Ishikawa (cell line): ENCODE data around the gene PTGS2.

Experiments used
- CEBPB ChIP-seq: IDR thresholded peaks from 2 replicates; pipeline ENCODE4 v1.6.1; 2012
- CREB1 ChIP-seq: IDR thresholded peaks from 2 replicates; pipeline ENCODE4 v1.6.1; 2012; ENCODE audit warnings: low read depth
- EGR1 ChIP-seq: IDR thresholded peaks from 2 replicates; pipeline ENCODE4 v1.6.1; 2012
- EP300 ChIP-seq: IDR thresholded peaks from 2 replicates; pipeline ENCODE4 v1.6.1; 2012; ENCODE audit warnings: borderline replicate concordance
- FOXM1 ChIP-seq: IDR thresholded peaks from 2 replicates; pipeline ENCODE4 v1.6.1; 2012; ENCODE audit warnings: low read depth, borderline replicate concordance
- NFIC ChIP-seq: IDR thresholded peaks from 2 replicates; pipeline ENCODE4 v1.6.1; 2012
- RAD21 ChIP-seq: IDR thresholded peaks from 2 replicates; pipeline ENCODE4 v1.6.1; 2012; ENCODE audit warnings: low read depth
- TAF1 ChIP-seq: IDR thresholded peaks from 2 replicates; pipeline ENCODE4 v1.6.1; 2012; ENCODE audit warnings: low read depth, mild to moderate bottlenecking
- TEAD4 ChIP-seq: IDR thresholded peaks from 2 replicates; pipeline ENCODE4 v1.6.1; 2012
- YY1 ChIP-seq: IDR thresholded peaks from 2 replicates; pipeline ENCODE4 v1.6.1; 2012; ENCODE audit warnings: low read depth
- TF ChIP-seq, protein P1 (sequence below): IDR thresholded peaks from 2 replicates; pipeline ENCODE4 v1.6.1; 2012
- TF ChIP-seq, protein P2 (sequence below): IDR thresholded peaks from 2 replicates; pipeline ENCODE4 v1.6.1; 2012; ENCODE audit warnings: low read depth, mild to moderate bottlenecking

DNA sequence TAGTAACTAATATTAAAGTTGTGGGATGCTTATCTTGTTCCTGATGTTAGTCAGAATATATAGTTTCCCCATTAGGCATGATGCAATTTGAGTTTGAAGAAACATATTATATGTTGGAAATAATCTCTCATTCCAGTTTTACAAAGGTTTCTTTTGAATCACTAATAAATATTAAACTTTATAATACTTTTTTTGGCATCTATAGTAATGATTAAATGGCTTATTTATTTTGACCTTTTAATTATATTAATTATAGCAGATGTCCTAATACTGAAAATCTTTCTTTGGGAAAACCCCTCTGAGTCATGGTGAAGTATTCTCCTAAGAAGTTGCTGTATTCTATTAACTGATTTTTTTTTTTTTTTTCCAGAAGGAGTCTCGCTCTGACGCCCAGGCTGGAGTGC is 28.5 kb upstream of the PTGS2 start:
- TF ChIP-seq RAD21 (no peak), NFIC (no peak), EGR1 (no peak), YY1 (no peak), CEBPB (no peak), EP300 (no peak), FOXM1 (no peak), TAF1 (no peak), TEAD4 (no peak), CREB1 (no peak)
- TF ChIP-seq, protein P1, sequence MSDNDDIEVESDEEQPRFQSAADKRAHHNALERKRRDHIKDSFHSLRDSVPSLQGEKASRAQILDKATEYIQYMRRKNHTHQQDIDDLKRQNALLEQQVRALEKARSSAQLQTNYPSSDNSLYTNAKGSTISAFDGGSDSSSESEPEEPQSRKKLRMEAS = no peak
- TF ChIP-seq, protein P2, sequence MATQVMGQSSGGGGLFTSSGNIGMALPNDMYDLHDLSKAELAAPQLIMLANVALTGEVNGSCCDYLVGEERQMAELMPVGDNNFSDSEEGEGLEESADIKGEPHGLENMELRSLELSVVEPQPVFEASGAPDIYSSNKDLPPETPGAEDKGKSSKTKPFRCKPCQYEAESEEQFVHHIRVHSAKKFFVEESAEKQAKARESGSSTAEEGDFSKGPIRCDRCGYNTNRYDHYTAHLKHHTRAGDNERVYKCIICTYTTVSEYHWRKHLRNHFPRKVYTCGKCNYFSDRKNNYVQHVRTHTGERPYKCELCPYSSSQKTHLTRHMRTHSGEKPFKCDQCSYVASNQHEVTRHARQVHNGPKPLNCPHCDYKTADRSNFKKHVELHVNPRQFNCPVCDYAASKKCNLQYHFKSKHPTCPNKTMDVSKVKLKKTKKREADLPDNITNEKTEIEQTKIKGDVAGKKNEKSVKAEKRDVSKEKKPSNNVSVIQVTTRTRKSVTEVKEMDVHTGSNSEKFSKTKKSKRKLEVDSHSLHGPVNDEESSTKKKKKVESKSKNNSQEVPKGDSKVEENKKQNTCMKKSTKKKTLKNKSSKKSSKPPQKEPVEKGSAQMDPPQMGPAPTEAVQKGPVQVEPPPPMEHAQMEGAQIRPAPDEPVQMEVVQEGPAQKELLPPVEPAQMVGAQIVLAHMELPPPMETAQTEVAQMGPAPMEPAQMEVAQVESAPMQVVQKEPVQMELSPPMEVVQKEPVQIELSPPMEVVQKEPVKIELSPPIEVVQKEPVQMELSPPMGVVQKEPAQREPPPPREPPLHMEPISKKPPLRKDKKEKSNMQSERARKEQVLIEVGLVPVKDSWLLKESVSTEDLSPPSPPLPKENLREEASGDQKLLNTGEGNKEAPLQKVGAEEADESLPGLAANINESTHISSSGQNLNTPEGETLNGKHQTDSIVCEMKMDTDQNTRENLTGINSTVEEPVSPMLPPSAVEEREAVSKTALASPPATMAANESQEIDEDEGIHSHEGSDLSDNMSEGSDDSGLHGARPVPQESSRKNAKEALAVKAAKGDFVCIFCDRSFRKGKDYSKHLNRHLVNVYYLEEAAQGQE = no peak
